ENCODE measurements around the gene C1QB. TPM values are rescaled to one million over a fixed set of nuclear protein-coding genes. Genes with fewer than 3 reads are reported as not detected.
A peak's percentile ranks its signal among the peaks of the same experiment; 100 is the strongest.

C1QB gene
- polyA plus RNA-seq, 1 donor (not counting 4 experiments of a cell fraction or from before 2014, with no cell fraction given) = not detected

DNA sequence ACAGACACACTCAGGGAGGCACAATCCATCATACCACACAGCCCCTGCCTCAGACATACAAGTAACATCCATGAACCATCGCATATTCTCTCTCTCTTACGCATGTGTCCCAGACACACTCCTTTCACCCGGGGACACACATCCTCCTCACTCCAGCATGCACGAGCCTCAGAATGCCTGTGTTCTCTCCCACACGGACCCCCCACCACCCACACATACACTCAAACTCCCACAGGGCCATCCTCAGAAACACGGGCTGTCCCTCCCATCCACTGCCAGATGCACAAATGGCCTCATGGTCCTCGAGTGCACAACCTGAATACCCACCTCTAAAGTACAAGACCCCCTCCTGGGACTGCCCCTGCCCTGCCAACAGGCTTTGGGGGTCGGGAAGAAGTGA lies 11.8 kb upstream of the C1QB start:
- Histone ChIP-seq H3K9me3 (ENCODE audit: control insufficient read depth, low read depth, low read length) (no peaks in the 10 kb centered on the region), H3K4me3 (ENCODE audit: control insufficient read depth in 2 of 3, extremely low read depth in 1 of 3, insufficient read depth in 2 of 3, low read depth in 1 of 3, low read length in 3 of 3) (no peak overlapping the region), H3K27ac (ENCODE audit: control insufficient read depth, insufficient read depth, low read length) (no peak overlapping the region), H3K4me1 (ENCODE audit: control insufficient read depth, extremely low read depth, insufficient read depth, low read length) (no peaks in the 10 kb centered on the region), H3K27me3 (ENCODE audit: control insufficient read depth, extremely low read depth, insufficient read depth, low read length) (no peaks in the 10 kb centered on the region), H3K4me2 (ENCODE audit: control insufficient read depth, extremely low read depth, insufficient read depth, low read depth, low read length) (no peak overlapping the region), H3K79me2 (ENCODE audit: control insufficient read depth, insufficient read depth, low read length) (no peaks in the 10 kb centered on the region), H3K9ac (ENCODE audit: control insufficient read depth, extremely low read depth, insufficient read depth, low read length) (no peak overlapping the region), H2AFZ (ENCODE audit: control insufficient read depth, low read length) (no peak overlapping the region), H4K20me1 (ENCODE audit: control insufficient read depth, extremely low read depth, insufficient read depth, low read length) (peaks cover 3% of the 10 kb centered on the region), H3K9me1 (ENCODE audit: control insufficient read depth, extremely low read depth, insufficient read depth, low read length) (no peaks in the 10 kb centered on the region), H3K36me3 (ENCODE audit: control insufficient read depth in 2 of 2, extremely low read depth in 1 of 2, insufficient read depth in 2 of 2, low read length in 2 of 2) (no peaks in the 10 kb centered on the region)
- FAIRE-seq (no peak), DNase-seq (ENCODE audit: low read depth, low spot score) (no peak)
- TF ChIP-seq, protein P1, sequence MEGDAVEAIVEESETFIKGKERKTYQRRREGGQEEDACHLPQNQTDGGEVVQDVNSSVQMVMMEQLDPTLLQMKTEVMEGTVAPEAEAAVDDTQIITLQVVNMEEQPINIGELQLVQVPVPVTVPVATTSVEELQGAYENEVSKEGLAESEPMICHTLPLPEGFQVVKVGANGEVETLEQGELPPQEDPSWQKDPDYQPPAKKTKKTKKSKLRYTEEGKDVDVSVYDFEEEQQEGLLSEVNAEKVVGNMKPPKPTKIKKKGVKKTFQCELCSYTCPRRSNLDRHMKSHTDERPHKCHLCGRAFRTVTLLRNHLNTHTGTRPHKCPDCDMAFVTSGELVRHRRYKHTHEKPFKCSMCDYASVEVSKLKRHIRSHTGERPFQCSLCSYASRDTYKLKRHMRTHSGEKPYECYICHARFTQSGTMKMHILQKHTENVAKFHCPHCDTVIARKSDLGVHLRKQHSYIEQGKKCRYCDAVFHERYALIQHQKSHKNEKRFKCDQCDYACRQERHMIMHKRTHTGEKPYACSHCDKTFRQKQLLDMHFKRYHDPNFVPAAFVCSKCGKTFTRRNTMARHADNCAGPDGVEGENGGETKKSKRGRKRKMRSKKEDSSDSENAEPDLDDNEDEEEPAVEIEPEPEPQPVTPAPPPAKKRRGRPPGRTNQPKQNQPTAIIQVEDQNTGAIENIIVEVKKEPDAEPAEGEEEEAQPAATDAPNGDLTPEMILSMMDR (optimal IDR thresholded peaks at IDR 0.05 in 1 of 3, IDR thresholded peaks at IDR 0.05 in 1 of 3, conservative IDR thresholded peaks at IDR 0.05 in 1 of 3; ENCODE audit: extremely low read depth in 1 of 3, insufficient read depth in 2 of 3, low read length in 3 of 3) = no peak
- TF ChIP-seq EZH2 (IDR thresholded peaks at IDR 0.05; ENCODE audit: low read length) = no peak
- dilution Hi-C loops (cut with MboI; ENCODE audit: extremely low pct_ligation_motif_present, low sequenced_read_pairs) = no loop called here

DNA sequence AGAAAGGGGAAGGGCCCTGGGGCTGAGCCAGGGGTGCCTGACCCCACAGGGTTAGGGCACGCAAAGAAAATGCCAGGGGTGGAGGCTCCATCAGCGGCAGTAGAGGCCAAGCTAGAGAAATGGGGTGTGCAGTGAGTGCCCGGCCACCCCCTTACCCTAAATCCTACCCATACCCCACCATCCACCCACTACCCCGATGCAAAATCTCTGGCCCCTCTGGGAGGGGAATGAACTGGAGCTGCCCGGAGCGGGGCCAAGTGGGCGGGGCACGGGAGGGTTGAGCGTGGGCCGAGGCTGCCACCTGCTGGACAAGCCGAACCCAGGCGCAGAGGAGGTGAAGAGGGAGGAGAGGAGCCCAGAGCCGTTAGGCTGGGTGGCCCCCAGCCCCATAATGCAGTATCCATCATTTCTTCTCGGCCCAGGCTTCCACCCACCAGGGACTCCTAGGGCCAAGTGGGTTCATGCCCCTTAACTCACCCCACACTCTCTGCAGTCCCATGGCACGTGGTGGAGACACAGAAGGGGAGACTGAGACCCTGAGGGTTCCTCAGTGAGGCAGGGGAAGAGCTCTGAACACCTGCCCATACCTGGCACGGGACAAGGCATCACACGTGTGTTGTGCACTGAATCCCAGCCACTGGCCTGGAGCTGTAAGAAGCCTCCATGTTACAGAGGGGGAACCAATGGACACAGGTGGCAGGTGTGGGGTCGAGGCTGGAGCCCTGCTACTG lies 11.0 kb upstream of the C1QB start:
- no peak overlapping the region for H3K9ac ChIP-seq (ENCODE audit: control insufficient read depth, extremely low read depth, insufficient read depth, low read length)
- FAIRE-seq (no peak), DNase-seq (ENCODE audit: low read depth, low spot score) (no peak)
- no peaks in the 10 kb centered on the region for H3K9me3 ChIP-seq (ENCODE audit: control insufficient read depth, low read depth, low read length)
- H3K27me3 ChIP-seq (ENCODE audit: control insufficient read depth, extremely low read depth, insufficient read depth, low read length) = no peaks in the 10 kb centered on the region
- TF ChIP-seq EZH2 (IDR thresholded peaks at IDR 0.05; ENCODE audit: low read length) = no peak
- TF ChIP-seq, protein P1 (optimal IDR thresholded peaks at IDR 0.05 in 1 of 3, IDR thresholded peaks at IDR 0.05 in 1 of 3, conservative IDR thresholded peaks at IDR 0.05 in 1 of 3; ENCODE audit: extremely low read depth in 1 of 3, insufficient read depth in 2 of 3, low read length in 3 of 3) = peak; percentile 70 to 96 (median 93)
- H3K36me3 ChIP-seq (ENCODE audit: control insufficient read depth in 2 of 2, extremely low read depth in 1 of 2, insufficient read depth in 2 of 2, low read length in 2 of 2) = no peaks in the 10 kb centered on the region
- dilution Hi-C loops (cut with MboI; ENCODE audit: extremely low pct_ligation_motif_present, low sequenced_read_pairs) = no loop called here
- H3K27ac ChIP-seq (ENCODE audit: control insufficient read depth, insufficient read depth, low read length) = no peak overlapping the region
- H3K4me3 ChIP-seq (ENCODE audit: control insufficient read depth in 2 of 3, extremely low read depth in 1 of 3, insufficient read depth in 2 of 3, low read depth in 1 of 3, low read length in 3 of 3) = no peak overlapping the region
- H3K4me1 ChIP-seq (ENCODE audit: control insufficient read depth, extremely low read depth, insufficient read depth, low read length) = no peaks in the 10 kb centered on the region
- no peaks in the 10 kb centered on the region for H3K9me1 ChIP-seq (ENCODE audit: control insufficient read depth, extremely low read depth, insufficient read depth, low read length)
- H3K4me2 ChIP-seq (ENCODE audit: control insufficient read depth, extremely low read depth, insufficient read depth, low read depth, low read length) = no peak overlapping the region
- H3K79me2 ChIP-seq (ENCODE audit: control insufficient read depth, insufficient read depth, low read length) = no peaks in the 10 kb centered on the region
- peaks cover 3% of the 10 kb centered on the region for H4K20me1 ChIP-seq (ENCODE audit: control insufficient read depth, extremely low read depth, insufficient read depth, low read length)
- no peak overlapping the region for H2AFZ ChIP-seq (ENCODE audit: control insufficient read depth, low read length)

All from keratinocyte (primary cell).